GM18511 (cell line): ENCODE results near the gene SUSD4.

Experiments
- ATAC-seq: cut with Tn5 transposase; IDR thresholded peaks from one replicate; pipeline ENCODE4 v1.9.1; 2021; ENCODE audit warnings: mild to moderate bottlenecking, moderate library complexity; ENCODE audit not compliant: unreplicated experiment

SUSD4 gene

DNA sequence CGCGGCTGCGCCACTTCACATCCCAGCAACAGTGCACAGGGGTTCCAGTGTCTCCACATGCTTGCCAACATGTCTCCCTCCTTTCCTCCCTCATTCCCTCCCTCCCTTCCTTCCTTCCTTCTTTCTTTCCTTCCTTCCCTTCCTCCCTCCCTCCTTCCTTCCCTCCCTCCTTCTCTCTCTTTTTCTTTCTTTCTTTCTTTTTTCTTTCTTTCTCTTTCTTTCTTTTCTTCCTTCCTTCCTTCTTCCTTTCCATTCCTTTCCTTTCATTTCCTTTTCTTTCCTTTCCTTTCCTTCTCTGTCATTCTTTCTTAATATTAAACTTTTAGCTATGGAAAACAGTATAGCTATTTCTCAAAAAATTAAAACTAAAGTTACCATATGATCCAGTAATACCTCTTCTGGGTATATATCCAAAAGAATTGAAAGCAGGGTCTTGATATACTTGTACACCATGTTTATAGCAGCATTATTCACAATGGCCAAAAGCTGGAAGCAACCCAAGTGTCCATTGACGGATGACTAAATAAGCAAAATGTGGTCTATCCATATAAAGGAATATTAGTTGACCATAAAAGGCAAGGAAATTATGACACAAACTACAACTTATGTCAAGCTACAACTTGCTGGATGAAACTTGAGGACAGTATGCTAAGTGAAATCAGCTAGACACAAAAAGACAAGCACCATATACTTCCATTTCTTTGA is 165.9 kb downstream of the SUSD4 start:
- no peak for ATAC-seq

DNA sequence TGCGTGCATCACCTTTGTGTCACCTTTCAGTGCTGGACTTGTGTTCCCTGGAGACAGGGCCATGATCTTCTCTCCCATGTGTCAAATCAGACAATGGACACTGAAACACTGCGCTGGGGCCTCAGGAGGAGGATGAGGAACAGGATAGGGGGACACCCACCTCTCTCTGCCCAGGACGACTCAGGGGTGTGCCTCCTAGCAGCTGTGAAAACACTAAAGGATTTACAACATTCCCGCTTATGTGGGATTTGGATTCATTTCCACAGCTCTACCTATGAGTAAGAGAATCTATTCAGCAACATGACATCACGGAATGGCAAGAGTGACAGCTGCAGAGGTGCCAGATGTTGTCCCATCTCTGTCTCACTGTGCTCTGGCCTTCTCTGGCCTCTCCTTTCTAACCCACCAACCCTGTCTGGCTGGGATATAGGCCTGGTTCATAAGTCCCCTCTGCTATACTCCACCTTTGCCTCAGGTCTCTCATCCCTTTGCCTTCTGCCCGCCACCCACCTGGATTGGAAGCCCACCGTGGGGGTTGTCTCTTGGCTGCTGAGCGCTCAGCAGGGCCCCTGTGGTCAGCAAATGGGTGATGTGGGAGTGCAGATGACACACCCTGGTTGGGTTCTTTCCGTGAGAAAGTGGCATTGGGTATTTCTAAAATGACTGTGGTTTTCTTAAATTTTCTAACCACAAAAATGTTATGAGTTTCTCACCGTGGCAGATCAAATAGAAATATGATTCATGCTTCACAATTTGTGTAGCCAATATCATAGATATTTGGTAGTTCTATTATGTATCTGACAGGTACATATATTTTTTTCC is 173.9 kb downstream of the SUSD4 start:
- peak; percentile 74 for ATAC-seq

- no peak for ATAC-seq
Observed at GRCh38 chr1:223189525-223189902, 174.5 kb downstream of the SUSD4 start.

DNA sequence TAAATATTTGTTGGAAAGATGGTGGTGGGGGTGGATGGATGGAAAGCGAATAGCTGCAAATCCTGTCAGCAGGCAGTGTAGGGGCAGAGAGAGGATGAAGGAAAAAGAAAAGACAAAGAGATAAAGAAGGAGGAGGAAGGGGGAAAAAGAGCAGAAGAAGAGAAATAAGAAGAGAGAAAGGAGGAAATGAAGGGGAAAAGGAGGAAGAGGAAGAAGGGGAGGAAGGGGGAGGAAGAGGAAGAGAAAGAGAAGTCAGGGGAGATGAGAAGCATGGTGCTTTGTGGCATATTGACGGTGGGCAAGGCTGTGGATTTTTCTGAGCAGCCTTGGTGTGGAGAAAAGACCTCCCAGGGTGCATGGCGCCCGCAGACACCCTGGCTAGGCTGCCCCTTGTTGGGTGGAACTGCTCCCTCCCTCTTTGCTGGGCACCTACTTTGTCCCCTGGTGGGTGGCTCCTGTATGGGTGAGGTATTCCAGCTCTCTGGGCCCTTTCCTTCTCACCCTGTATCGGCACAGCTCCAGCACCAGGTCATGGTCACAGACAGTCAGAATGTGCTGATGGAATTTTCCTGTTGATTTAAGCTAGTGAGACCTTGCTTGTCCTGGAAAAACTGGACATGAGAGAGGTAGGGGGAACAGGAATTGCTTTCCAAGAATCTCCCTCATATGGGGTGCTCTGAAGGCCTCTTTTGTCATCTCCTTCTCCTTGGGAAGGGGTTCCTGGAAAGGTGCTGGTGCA is 175.2 kb downstream of the SUSD4 start:
- ATAC-seq = no peak

- no peak for ATAC-seq
Observed at GRCh38 chr1:223186800-223187199, 177.2 kb downstream of the SUSD4 start.

DNA sequence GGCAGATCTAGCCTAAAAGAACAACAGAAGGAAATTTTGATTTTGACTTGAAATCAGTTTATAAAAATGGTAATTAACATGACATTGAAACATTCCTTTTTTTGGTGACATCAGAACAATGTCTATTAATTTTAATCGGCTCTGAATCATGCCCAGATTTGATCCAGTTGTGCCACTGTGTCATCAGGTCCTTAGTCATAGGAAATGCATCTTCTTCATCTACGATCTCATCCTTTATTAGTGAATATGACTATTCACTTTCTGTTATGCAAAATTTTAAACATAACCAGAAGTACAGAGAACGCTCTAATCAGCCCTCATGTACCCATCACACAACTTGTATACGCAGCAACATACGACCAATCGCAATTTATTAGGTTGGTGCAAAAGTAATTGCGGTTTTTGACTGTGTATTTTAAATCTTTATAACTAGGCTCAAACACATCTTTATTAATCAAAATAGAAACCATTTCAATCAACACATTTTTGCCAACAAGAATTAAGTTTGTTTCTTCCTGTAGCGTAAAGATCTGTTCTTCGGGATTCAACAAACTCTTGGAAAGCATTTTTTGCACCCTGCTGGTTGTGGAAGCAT is 180.6 kb downstream of the SUSD4 start:
- ATAC-seq = no peak

GRCh38 chr1:223180731-223181321 is 183.2 kb downstream of the SUSD4 start:
- no peak for ATAC-seq

- no peak for ATAC-seq
Observed at GRCh38 chr1:223179786-223180185, 184.2 kb downstream of the SUSD4 start.

DNA sequence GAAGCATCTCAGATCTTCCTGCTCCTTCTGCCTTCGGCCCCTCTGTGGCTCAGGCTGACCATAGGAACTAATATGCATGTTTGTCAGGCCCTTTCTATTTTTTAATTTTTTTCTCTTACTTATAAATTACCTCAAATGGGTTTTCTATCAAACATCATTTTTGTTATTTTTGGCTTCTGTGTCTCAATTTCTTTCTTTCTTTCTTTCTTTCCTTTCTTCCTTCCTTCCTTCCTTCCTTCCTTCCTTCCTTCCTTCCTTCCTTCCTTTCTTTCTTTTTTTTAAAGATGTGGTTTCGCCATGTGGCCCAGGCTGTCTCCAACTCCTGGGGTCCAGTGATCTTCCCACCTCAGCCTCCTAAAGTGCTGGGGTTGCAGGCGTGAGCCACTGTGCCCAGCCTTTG is 184.7 kb downstream of the SUSD4 start:
- no peak for ATAC-seq

DNA sequence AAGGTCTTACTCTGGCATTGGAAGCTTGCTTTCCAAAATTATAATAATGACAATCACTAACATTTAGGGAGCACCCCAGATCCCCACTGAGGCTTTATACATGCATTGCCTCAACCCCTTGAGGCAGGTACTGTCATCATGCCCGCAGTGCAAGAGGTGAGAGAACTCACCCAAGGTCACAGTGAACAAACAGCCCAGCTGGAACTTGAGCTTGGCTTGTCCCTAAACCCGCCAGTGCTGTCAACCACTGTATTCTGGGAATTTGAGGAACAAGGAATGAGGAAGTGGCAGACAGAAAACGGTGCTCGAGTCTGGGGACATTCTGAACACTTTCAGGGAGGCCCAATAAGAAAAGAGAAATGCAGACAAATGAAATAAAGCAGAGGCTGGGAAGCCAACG is 186.3 kb downstream of the SUSD4 start:
- no peak for ATAC-seq

GRCh38 chr1:223176437-223176836 is 187.5 kb downstream of the SUSD4 start:
- ATAC-seq = no peak

DNA sequence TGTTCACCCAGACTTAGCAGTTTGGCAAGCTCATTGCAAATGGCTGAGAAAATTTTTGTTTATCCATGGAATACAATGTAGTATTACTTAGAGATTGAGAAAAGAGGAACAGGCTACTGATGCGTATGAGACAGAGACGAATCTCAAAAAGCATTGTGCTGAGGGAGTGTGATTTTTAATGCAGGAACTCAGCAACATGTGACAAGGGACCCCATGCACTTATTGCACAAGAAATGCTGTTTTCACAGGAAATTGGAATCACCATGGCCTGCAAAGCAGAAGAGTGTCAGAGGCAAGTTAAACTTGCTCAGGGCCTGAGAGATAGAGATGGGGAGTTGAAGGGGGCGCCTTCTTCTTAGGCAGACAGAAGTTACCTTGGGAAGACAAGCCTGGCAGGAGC is 188.3 kb downstream of the SUSD4 start:
- no peak for ATAC-seq

- ATAC-seq = no peak
Observed at GRCh38 chr1:223175032-223175431, 188.9 kb downstream of the SUSD4 start.
